NCI-H1417 treated with DMSO at 0.1 percent for 48 hours (cell line): Measurements from ENCODE around the gene LRRC10B.

Experiments
- DNase-seq: peaks from one replicate; lab custom pipeline; 2025; lab: John Stamatoyannopoulos, UW

LRRC10B gene

DNA sequence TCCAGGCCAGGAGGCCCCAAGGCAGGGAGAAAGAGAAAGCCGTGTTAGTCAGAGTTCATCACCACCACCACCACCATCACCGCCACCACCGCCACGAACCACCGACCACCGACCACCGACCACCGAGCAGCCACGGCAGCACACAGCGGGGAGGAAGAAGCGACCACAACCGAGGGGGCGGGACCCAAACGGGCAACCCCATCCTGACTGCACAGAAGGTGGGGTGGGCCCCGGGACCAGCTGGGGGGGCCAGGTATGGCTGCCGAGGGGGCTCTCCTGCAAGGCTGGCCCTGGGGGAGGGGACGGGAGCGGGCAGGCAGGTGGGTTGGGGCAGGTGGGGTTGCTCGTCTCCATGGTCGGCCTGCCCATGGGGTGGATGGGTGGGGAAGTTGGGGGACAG is 38.1 kb downstream of the LRRC10B start:
- no peak for DNase-seq

DNA sequence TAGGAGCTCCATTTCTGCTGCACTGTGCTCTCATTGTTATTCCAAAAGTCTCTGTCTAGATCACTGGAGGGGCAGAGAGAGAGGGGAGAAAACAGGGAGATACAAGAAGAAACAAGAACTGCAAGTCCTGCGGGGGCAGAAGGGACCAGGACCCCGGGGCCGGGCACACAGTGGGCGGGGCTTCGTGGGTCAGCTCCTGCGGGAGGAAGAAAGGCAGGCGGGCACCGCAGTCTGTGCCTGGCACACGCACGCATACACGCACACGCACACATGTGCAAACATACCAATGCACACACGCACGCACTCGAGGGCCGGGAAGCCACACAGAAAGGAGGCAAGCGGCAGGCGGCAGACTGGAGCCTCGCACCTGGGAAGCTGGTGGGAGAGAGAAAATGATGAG is 38.7 kb downstream of the LRRC10B start:
- no peak for DNase-seq

DNA sequence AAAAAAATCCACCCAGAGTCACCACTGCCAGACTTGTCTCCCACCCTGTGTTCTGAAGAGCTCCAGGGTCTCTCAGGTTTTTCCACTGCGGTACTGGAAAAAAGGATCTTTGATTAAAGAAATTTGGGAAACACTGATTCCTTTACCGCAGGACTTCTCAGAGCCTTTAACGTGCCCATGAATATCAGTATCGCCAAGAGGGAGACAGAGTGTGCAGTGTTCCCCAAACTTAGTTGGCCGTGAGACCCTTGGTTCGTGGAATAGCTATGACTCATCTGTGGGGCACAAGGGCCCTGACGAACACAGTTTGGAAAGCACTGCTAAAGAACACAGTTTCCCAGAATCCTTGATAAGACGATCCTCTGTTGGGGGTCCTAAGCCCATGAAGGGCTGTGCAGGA is 40.6 kb downstream of the LRRC10B start:
- DNase-seq, result no peak

- DNase-seq, result no peak
Observed at GRCh38 chr11:61549662-61550568, 41.4 kb downstream of the LRRC10B start.

GRCh38 chr11:61550665-61551227 is 42.2 kb downstream of the LRRC10B start:
- no peak for DNase-seq

- DNase-seq, result no peak
Observed at GRCh38 chr11:61551634-61552033, 43.1 kb downstream of the LRRC10B start.

- DNase-seq, result no peak
Observed at GRCh38 chr11:61552108-61552635, 43.6 kb downstream of the LRRC10B start.

DNA sequence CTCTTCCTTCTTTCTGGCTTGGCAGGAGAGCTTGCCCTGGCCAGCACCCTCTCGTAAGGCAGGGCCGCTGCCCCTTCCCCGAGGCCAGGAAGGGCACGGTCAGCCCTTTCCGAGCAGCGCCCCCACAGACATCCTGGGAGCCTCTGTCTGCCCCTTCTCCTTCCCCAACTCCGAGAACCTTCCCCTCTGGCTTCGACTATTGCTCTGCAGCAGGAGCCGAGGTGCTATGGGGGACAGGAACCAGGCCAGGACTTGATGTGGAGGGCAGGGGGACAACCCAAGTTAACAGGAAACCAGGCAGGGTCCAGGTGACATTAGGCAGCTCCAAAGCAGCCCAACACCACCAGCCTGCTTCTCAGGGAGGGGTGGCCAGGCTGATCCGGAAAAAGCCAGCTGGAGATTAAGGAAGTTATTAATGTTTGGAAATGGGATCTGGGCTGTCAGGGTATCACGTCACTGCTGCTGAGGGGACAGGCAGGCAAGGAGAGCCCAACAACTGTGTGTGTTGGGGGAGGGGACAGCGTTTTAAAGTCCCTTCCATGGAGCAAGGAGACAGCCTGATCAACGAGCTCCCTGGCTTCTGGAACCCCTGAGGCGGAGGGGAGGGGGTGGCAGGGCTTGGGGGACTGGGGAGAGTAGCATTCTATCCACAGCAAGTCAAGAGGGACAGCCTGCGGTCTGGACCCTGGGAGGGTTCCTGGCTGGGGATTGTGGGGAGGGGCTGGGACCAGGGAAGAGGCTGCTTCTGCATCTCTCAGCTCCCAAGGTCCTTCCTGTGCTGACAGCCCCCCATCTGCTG is 45.0 kb downstream of the LRRC10B start:
- DNase-seq, result no peak

GRCh38 chr11:61554172-61554988 is 45.8 kb downstream of the LRRC10B start:
- no peak for DNase-seq

DNA sequence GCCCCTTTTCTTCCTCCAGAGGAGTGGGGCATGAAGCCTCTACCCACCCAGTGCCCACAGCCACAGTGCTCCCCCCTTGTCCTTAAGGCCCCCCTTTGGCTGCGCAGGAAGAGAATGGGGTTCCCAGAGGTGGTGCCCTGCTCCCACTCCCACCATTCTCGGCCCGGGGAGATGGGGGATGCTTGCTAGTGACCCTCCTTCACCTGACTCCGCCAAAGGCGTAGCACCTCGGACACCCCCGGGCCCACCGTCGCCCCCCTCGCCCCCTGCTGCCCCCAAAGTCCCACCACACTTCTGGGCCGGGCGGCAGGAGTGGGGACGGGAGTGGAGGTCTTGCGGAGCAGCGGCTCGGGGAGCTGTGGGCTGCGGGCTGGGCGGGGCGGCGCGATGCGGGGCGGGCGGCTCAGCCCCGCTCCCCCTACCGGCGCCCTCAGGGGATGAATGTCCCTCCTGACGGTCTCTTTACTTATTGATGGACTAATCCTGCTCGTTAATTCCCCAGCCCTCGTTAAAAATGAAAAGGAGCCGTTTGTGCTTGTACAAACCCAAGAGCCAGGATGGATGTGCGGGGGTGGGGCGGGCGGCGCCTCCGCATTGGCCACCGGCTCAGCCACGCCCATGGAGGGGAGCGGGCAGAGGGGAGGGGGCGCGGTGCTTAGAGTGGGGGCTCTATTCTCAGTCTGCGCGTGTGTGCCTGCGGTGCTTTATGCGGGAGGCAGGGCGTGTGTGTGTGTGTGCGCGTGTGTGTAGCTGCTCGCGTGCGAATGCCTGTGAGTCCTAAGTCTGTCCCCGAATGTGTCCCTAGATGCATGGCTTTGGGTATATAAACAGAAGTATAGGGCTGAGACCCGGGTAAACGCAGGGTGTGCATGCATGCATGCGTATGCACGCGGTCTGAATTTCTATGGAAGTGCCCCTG is 46.8 kb downstream of the LRRC10B start:
- peak; percentile 40 for DNase-seq

GRCh38 chr11:61555978-61556377 is 47.4 kb downstream of the LRRC10B start:
- no peak for DNase-seq

DNA sequence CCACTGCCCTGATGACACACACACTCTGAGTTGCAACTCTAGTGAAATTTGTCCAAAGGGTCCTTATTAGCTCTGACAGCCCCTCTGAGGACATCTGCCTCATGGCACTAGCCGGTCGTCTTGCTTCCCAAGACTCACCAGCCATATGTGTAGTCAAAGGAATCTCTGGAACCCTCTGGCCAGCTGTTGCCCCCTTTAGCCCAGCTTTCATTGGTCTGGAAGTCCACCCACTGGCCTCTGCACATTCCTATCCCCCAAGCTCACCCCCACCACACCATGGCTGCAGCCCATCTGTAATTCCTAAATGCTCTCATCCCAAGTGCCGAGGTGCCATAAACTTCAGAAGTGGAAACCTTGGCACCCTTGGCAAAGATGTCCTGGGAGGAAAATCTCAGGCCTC is 48.1 kb downstream of the LRRC10B start:
- no peak for DNase-seq
